GM12875 (cell line): ENCODE data around the gene NUDCD3.

Experiments used
- H3K4me3 ChIP-seq: one replicate; pipeline ENCODE4 v1.5.1; 2011; ENCODE audit warnings: low read depth, low read length, control low read depth
- CTCF ChIP-seq: IDR thresholded peaks from 2 replicates; pipeline ENCODE4 v1.5.1; 2011; ENCODE audit warnings: low read depth, mild to moderate bottlenecking, control low read depth, inconsistent platforms, low read length, moderate library complexity, borderline replicate concordance; ENCODE audit not compliant: insufficient read depth

Gene NUDCD3

GRCh38 chr7:44398953-44399574, 91.4 kb downstream of the NUDCD3 start:
- TF ChIP-seq CTCF = no peak

DNA sequence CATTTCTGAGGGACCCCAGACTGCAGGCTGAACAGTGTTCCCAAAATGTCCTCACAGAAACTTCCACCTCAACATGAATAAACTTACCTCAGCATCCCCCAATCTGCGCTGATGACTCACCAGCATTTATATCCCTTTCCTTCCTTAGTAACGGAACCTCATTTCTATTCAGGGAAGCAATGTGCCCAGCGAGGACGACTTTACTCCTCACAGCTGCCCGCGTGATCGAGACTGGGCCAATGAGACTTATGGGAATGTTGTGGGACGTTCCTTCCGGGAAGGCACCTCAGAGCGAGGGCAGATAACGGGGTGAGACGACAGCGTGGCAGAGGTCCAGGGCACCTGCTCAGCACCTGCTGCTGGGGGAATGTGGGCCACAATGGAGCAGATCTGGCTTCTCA, 91.9 kb downstream of the NUDCD3 start:
- TF ChIP-seq CTCF = no peak
- no peak overlapping the region for H3K4me3 ChIP-seq

More at GRCh38 chr7:44398953-44399574, 91.4 kb downstream of the NUDCD3 start:
- no peak overlapping the region for H3K4me3 ChIP-seq

- TF ChIP-seq CTCF = no peak
These were observed 93.4 kb downstream of the NUDCD3 start for GRCh38 chr7:44396931-44397545.

GRCh38 chr7:44396496-44396895, 94.0 kb downstream of the NUDCD3 start:
- TF ChIP-seq CTCF = no peak
- H3K4me3 ChIP-seq = no peak overlapping the region

More at GRCh38 chr7:44396931-44397545, 93.4 kb downstream of the NUDCD3 start:
- H3K4me3 ChIP-seq = no peak overlapping the region

DNA sequence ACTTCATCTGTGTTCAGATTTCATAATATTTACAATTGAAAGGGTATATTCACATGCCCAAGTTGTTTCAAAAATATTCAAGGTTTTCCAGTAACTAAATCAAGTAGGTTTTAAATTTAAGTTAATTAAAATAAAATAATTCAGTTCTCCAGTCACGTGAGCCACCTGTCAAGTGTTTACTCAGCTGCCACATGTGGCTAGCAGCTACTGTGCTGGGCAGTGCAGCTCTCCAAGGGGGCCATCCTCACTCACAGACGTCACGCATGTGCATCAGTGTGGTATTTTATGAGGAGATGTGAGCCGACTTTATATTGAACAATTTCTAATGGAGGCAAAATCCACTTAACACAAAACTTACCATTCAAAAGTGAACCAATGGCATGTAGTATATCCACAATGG, 95.4 kb downstream of the NUDCD3 start:
- no peak overlapping the region for H3K4me3 ChIP-seq
- TF ChIP-seq CTCF = no peak

DNA sequence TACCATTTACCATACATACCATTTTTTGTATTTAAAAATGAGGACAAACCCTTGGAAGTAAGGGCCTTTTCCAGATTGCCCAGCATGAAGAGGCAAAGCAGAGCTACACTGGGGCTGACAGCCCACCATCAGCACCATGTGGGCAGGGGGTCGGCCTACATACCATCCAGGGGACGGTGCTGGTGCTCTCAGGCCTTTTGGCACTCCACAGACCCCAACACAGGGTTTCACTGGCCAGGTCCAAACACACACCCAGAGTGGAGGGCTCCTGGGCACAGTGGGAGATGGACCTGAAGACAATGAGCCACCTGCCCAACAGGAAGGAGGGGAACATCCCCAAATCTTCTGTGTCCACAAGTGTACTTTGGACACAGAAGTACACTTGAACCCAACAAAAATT, 95.8 kb downstream of the NUDCD3 start:
- TF ChIP-seq CTCF = no peak
- H3K4me3 ChIP-seq = no peak overlapping the region

DNA sequence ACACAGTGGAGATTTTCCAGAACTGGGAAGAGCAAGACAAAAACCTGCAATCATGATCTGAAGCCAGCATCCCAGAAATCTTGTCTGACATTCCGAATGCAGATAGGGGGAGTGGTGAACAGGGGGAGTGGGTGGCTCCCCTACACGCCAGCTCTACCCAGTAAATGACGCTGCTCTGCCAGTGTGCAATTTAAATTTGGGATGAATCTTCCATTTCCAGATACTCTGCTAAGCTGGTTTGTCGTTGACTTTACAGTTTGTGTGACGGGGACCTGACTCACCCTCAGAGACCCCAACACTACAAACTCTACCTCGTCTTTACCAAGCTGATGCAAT, 96.4 kb downstream of the NUDCD3 start:
- no peak overlapping the region for H3K4me3 ChIP-seq
- no peak for TF ChIP-seq CTCF
